OCI-LY3 (cell line): ENCODE measurements around the gene EIF3F.
A peak's percentile ranks its signal among the peaks of the same experiment; 100 is the strongest.

Source experiments
- H2AFZ ChIP-seq: fragments of 200-600, 300-600 bp; shearing (Covaris generic); 2 replicates; pipeline ENCODE4 v1.6.0; 2014; ENCODE audit warnings: antibody characterized with exemption, low read depth, low read length
- H3K27ac ChIP-seq: fragments of 200-600, 300-600 bp; sonication (generic); 2 replicates; pipeline ENCODE4 v1.5.1; 2014; ENCODE audit warnings: mild to moderate bottlenecking, low read length, moderate library complexity, mixed read lengths
- H3K27me3 ChIP-seq: fragments of 200-600, 300-600 bp; sonication (generic); 2 replicates; pipeline ENCODE4 v1.6.1; 2014; ENCODE audit warnings: low read depth, low read length, mixed read lengths
- H3K36me3 ChIP-seq: fragments of 200-600, 300-600 bp; sonication (generic); replicated peaks from 2 replicates; pipeline ENCODE3; 2014; ENCODE audit warnings: low read depth, low read length, mixed read lengths
- H3K4me1 ChIP-seq: fragments of 300-600, 200-600 bp; sonication (generic); 2 replicates; pipeline ENCODE4 v1.6.1; 2014; ENCODE audit warnings: low read length, mixed read lengths
- H3K4me2 ChIP-seq: fragments of 200-600, 300-600 bp; sonication (generic); 2 replicates; pipeline ENCODE4 v1.6.1; 2014; ENCODE audit warnings: low read length, mixed read lengths
- H3K4me3 ChIP-seq: fragments of 300-600, 200-600 bp; sonication (generic); 2 replicates; pipeline ENCODE4 v1.5.1; 2014; ENCODE audit warnings: antibody characterized with exemption, mild to moderate bottlenecking, low read length, moderate library complexity
- H3K79me2 ChIP-seq: fragments of 300-600, 200-600 bp; shearing (Covaris generic); 2 replicates; pipeline ENCODE4 v1.6.1; 2014; ENCODE audit warnings: mild to moderate bottlenecking, low read length, mixed read lengths
- H3K9ac ChIP-seq: fragments of 300-600, 200-600 bp; shearing (Covaris generic); 2 replicates; pipeline ENCODE4 v1.6.0; 2014; ENCODE audit warnings: mild to moderate bottlenecking, low read length, moderate library complexity
- H3K9me3 ChIP-seq: fragments of 200-600, 300-600 bp; shearing (Covaris generic); 2 replicates; pipeline ENCODE4 v1.6.1; 2014; ENCODE audit warnings: low read length, mixed read lengths; ENCODE audit not compliant: insufficient read depth
- H4K20me1 ChIP-seq: fragments of 200-600, 300-600 bp; sonication (generic); 2 replicates; pipeline ENCODE4 v1.6.1; 2016; ENCODE audit warnings: low read length, mixed read lengths; ENCODE audit not compliant: insufficient read depth
- EZH2phosphoT487 ChIP-seq: fragments of 200-600 bp; shearing (Covaris generic); IDR thresholded peaks from 2 replicates; pipeline ENCODE4 v1.6.1; 2018; ENCODE audit warnings: antibody characterized with exemption, mixed run types, low read depth
- TF ChIP-seq, protein P1 (sequence below): fragments of 200-600, 300-600 bp; sonication (generic); IDR thresholded peaks from 2 replicates; pipeline ENCODE4 v1.5.1; 2014; ENCODE audit warnings: antibody characterized with exemption, low read length, low read depth

The EIF3F gene

DNA sequence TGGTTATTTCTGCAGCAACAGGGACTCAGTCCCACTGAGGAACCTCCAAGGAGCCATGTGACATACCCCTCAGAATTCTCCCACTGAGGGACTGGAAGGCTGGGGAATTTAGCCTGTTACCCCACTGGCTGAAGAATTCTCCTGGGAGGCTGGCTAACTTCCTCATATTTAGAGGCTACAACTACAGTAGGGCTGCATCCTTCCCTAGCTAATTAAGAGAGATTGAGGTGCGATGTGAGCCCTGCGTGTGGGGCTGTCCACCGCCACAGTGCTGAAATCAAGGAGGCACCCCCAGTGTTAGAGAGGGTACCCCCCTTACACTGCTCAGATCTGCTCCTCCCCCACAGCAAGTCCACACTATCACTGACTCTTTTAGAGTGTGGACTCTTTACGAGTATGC is 21.1 kb downstream of the EIF3F start:
- Histone ChIP-seq H4K20me1 (no peaks in the 10 kb centered on the region), H3K4me2 (no peak overlapping the region), H3K27me3 (no peaks in the 10 kb centered on the region), H3K9ac (no peak overlapping the region), H3K27ac (no peak overlapping the region), H3K4me1 (peaks cover 9% of the 10 kb centered on the region), H2AFZ (no peak overlapping the region), H3K36me3 (no peaks in the 10 kb centered on the region), H3K79me2 (no peaks in the 10 kb centered on the region), H3K9me3 (no peaks in the 10 kb centered on the region), H3K4me3 (no peak overlapping the region)
- TF ChIP-seq, protein P1, sequence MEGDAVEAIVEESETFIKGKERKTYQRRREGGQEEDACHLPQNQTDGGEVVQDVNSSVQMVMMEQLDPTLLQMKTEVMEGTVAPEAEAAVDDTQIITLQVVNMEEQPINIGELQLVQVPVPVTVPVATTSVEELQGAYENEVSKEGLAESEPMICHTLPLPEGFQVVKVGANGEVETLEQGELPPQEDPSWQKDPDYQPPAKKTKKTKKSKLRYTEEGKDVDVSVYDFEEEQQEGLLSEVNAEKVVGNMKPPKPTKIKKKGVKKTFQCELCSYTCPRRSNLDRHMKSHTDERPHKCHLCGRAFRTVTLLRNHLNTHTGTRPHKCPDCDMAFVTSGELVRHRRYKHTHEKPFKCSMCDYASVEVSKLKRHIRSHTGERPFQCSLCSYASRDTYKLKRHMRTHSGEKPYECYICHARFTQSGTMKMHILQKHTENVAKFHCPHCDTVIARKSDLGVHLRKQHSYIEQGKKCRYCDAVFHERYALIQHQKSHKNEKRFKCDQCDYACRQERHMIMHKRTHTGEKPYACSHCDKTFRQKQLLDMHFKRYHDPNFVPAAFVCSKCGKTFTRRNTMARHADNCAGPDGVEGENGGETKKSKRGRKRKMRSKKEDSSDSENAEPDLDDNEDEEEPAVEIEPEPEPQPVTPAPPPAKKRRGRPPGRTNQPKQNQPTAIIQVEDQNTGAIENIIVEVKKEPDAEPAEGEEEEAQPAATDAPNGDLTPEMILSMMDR = no peak
- no peak for TF ChIP-seq EZH2phosphoT487

DNA sequence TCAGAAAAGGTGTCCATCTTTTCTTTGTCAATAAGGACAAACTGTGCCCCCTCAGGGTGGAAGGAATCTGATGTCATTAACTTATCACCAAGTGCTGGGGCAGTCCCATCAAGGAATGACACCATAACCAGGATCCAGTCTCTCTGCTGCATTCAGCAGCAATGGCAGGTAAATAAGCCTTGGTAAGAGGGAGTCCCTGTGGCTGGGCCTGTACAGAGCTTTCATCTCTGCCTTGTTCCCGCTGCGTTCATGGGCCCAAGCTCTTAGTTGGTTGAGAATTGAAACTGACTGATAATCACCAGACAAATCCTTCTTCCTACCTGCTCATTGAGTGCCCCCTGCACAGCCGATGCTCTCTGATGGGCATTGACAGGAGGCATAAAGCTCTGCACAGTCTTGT is 22.7 kb downstream of the EIF3F start:
- Histone ChIP-seq H4K20me1 (no peaks in the 10 kb centered on the region), H3K79me2 (no peaks in the 10 kb centered on the region), H3K4me1 (peaks cover 9% of the 10 kb centered on the region), H3K27me3 (no peaks in the 10 kb centered on the region), H3K4me2 (no peak overlapping the region), H2AFZ (no peak overlapping the region), H3K27ac (no peak overlapping the region), H3K36me3 (no peaks in the 10 kb centered on the region), H3K9me3 (no peaks in the 10 kb centered on the region), H3K4me3 (no peak overlapping the region), H3K9ac (no peak overlapping the region)
- TF ChIP-seq, protein P1 = no peak
- TF ChIP-seq EZH2phosphoT487 = no peak

DNA sequence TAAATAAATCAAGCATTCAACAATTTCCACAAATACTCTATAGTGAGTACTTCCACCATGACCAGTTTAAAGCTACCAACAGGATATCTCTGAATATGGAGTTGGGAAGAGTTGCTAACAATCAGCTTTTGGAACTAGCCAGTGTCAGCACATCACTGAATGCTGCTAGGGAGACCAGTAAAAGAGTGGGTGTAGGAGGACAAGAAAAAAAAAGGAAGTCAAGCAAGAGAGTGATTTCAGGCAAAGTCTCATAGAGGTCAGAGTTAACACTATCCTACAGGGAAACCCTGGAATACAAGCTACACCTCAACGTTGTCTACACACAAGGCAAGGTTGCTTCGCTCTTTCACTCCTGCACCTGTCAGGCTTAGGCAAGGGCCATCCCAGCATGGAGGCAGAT is 24.2 kb downstream of the EIF3F start:
- Histone ChIP-seq H3K27ac (no peak overlapping the region), H3K4me3 (no peak overlapping the region), H3K9me3 (no peaks in the 10 kb centered on the region), H2AFZ (no peak overlapping the region), H3K79me2 (no peaks in the 10 kb centered on the region), H3K36me3 (no peaks in the 10 kb centered on the region), H3K9ac (no peak overlapping the region), H3K4me1 (peaks cover 9% of the 10 kb centered on the region), H4K20me1 (no peaks in the 10 kb centered on the region), H3K4me2 (peak overlapping the region; percentile 2), H3K27me3 (peaks cover 7% of the 10 kb centered on the region)
- TF ChIP-seq, protein P1 = no peak
- TF ChIP-seq EZH2phosphoT487 = no peak

DNA sequence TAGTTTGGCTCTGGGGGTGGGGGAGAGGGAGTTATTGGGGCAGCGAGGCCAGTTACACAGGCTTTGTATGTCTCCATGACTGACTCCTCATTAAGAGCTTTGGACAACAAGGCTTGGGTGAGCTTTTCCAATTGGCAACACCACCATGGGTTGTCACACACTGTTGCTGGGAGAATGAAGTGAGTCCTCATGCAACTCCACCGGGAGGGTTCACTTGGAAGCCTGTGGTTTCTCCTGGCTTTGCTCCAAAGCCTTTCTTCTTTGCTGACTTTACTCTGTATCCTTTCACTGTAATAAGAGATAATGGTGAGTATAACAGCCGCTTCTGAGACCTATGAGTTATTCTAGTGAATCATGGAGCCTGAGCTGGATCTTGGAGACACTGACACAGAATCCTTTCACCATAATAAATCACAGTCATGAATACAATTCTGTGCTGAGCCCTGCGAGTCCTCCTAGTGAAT is 24.9 kb downstream of the EIF3F start:
- Histone ChIP-seq H4K20me1 (no peaks in the 10 kb centered on the region), H3K4me3 (no peak overlapping the region), H3K79me2 (no peaks in the 10 kb centered on the region), H3K9ac (no peak overlapping the region), H3K9me3 (no peaks in the 10 kb centered on the region), H3K27me3 (peaks cover 13% of the 10 kb centered on the region), H3K4me2 (no peak overlapping the region), H3K4me1 (peaks cover 9% of the 10 kb centered on the region), H3K36me3 (no peaks in the 10 kb centered on the region), H2AFZ (no peak overlapping the region), H3K27ac (no peak overlapping the region)
- TF ChIP-seq, protein P1 = no peak
- TF ChIP-seq EZH2phosphoT487 = no peak
